Stimulated activated naive CD8-positive, alpha-beta T cell treated with anti-CD3 and anti-CD28 coated beads, Interleukin-15, Interleukin-2, amounts not matched to agents 100 U/mL and 50 U/mL, for 24 hours (primary cell): ENCODE measurements around the gene CCSAP.

Source experiments
- ATAC-seq: fragments of 150-1000 bp; cut with Tn5 transposase; one replicate; pipeline ENCODE4 v1.10.0; 2021
- DNase-seq: peaks from one replicate; pipeline ENCODE4 v3.0.0; 2021

Gene CCSAP

DNA sequence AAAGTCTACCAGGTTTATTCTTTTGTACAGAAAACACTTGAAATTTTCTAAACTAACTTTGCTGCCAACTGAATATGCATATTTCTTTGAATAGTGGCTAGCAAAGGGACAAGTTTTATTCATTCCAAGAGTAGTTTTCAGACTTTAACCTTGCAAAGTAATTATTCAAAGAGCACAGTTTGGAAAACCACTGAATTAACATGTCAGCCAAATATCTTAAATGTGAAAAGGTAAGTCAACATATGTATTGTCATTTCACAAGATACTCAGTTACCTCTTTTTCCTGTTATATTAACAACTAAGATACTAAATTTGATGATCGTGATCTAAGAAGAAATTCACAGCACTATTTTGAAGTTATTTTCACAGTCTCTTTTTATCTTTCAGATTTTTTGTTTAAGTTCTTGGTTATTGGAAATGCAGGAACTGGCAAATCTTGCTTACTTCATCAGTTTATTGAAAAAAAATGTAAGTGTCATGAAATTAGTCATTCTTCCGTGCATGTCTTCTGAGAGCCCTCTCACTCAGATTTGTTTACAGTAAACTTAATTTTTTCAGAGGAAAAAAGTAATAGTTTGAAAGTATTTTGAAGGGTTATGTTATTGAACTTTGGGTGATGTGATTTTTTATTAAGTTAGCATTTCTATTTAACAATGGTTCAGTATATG lies 56.6 kb downstream of the CCSAP start:
- DNase-seq: no peak
- no peak for ATAC-seq

DNA sequence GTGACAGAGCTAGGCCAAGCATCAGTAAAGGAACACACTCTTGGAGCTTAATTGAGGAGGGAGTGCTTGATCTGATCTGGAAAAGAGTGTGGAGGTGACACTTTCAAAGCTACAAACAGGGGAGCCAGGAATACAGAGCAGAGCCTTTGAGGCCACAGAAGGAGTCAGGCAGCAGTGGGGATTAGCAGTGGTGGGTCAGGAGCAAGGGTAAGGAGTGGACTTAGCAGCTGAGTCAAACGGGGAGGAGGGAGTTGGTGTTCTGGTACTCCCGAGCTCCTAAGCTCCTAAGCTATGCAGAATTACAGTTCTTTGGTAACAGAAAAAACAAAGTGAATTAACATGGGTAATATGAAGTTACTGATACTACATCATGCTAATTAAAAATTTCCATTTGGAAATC lies 57.4 kb downstream of the CCSAP start:
- ATAC-seq: no peak

DNA sequence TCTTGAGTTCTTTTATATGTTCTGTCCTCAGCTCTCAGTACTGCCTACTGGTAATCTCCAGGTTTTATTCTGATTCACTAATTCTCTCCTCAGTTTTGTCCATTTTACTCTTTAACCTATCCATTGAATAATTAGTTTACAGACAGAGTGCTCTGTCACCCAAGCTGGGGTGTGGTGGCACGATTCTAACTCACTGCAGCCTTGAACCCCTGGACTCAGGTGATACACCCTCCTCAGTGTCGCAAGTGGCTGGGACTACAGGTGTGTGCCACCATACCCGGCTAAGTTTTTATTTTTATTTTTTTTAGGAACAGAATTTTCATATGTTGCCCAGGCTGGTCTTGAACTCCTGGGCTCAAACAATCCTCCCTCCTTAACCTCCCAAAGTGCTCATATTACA lies 58.0 kb downstream of the CCSAP start:
- ATAC-seq (no peak), DNase-seq (no peak)

More for the DNA sequence above, 57.4 kb downstream of the CCSAP start:
- DNase-seq: no peak

DNA sequence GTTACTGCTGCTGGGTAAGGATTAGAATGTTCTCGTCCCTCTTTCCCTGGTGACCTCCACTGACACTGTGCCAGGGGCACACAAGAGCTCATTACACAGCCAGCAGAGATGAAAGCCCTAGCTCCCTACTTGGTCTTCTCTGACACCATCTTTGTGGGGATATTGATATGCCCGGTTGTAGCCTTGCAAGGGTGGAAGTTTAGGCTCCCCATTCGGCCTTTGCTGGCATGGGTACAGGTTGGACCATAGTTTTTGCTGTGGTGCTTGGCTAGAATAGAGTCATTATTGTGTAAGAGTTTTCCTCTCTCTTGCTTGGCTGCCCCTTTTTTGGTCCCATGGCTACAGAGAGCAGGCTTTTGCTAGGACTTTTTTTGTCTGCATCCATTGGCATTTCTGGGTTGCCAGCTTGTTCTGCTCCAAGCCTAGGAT lies 59.6 kb downstream of the CCSAP start:
- DNase-seq (no peak), ATAC-seq (no peak)

DNA sequence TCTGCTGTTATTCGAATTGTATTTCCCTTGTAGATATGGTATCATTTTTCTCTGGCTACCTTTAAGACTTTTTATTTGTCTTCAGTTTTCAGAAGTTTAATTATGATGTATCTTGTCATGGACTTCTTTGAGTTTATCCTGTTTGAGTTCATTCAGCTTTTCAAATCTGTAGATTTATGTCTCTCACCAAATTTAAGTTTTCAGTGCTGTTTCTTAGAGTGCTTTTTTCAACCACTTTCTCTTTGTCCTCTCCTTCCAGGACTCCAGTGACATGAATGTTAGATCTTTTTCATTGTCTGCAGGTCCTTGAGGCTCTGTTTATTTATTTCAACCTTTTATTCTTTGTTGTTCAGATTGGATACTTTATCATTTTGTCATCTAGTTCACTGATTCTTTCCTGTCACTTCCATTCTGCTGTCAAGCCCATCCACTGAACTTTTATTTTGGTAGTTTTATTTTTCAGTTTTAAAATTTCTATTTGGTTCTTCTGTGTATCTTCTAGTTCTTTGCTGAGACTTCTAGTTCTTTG lies 60.5 kb downstream of the CCSAP start:
- no peak for ATAC-seq
- no peak for DNase-seq

DNA sequence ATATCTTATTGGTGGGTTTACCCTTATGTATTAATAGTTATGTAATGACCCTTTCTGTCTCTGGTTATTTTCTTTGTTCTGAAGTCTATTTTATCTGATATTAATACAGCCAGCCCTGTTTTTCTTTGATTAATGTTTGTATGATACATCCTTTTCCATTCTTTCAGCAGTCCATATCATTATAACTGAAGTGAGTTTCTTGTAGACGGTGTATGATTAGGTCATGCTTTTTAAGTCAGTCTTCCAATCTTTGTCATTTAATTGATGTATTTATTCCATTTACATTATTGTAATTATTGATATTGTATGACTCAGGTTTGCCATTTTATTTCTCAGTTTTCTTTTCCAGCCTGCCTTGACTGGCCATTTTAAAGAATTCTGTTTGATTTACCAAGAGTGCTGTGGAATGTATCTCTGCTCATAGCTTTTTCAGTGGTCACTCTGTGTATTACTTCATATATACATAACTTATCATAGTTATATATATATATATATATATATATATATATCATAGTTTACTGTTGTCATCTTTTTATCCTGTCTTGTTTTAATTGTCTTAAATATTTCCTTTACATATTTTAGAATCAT lies 61.4 kb downstream of the CCSAP start:
- DNase-seq (no peak), ATAC-seq (no peak)

DNA sequence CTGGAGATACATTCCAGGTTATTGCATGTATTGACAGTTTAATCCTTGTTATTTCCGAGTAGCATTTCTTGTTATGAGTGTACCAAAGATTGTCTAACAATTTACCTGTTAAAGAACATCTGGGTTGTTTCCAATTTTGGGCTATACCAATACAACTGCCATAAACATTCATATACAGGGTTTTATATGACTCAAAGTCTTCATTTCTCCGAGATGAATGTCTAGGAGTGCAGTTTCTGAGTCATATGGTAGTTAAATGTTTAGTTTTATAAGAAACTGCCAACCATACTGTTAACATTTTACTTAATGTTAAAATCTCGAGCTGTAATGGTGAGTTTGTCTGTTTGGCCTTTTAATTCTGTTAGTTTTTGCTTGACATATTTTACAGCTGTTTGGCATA lies 61.9 kb downstream of the CCSAP start:
- ATAC-seq (no peak), DNase-seq (no peak)

DNA sequence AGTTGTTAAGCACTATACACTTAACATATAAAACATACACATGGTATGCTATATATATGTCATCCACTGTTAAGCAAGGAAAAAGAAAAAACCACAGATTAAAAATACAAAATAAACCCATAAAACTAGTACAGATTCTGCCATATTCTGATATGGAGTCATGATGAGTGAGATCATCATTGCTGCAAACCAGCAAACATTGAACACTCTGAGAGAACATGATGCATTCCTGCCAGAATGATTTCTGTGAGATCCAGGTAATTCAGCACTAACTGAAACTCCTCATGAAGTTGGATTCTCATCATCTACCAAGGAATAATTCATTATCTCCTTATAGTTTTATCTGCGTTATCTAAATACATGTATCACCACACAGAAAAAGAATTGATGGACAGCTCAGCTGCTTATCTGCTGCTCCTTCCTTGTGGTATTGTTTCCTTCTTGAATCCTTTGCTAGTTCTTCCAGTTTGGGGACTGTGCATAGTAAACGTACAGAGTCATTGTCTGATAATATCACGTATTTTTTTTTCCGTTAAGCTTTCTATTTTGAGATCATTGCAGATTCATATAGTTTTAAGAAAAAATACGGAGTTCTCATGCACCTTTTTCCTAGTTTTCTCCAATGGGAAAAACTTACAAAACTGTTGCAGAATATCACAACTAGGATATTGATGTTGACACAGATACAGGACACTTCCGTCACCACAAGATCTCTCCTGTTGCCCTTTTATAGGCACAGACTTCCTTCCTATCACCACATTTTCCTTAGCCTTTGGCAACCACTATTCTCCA lies 62.6 kb downstream of the CCSAP start:
- ATAC-seq (no peak), DNase-seq (no peak)

DNA sequence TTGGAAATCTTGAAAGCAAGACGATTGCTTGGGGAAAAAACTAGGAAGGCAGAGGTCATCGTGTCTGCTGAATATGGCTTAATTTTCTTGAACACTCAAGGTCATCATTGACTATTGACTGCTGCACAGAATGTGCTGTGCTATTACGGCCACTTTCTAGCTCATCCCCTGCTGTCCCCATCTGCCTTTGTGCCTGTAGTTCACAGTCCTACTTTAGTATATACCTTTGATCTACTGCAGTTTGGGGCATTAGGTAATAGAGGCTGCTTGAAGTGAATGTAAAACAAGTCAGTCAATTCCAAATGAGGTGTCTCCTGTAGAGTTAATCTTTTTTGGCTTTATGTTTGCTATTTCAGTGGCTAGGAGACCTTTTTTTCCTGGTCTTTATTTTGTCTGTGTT lies 63.6 kb downstream of the CCSAP start:
- ATAC-seq: no peak
- DNase-seq: no peak

DNA sequence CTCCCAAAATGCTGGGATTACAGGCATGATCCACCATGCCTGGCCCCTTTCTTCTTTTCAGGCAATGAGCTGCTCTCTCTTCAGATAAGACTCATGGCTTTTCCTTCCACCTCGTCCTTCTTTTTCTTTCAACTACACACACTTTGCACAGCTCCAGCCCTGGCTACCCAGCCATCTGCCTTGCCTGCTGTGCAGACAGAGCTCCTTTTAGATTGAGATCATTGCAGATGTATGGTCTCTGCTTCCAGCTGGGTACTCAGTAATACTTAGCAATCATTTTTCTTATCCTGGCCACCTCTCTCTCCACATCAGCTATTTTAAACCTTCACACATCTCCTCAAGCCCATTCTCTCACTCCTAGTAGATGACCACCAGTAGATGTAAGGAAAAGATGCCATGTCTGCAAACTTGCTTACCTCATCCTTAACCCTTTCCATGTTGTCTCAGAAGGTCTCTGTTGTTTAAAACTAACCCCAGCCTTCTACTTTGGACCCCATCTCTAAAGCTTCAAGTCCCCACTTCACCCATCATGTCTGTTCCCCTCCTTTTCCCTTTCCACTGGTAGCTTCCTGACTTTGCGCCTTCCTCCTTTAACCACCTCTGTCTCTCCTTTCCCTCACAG lies 64.6 kb downstream of the CCSAP start:
- no peak for ATAC-seq

DNA sequence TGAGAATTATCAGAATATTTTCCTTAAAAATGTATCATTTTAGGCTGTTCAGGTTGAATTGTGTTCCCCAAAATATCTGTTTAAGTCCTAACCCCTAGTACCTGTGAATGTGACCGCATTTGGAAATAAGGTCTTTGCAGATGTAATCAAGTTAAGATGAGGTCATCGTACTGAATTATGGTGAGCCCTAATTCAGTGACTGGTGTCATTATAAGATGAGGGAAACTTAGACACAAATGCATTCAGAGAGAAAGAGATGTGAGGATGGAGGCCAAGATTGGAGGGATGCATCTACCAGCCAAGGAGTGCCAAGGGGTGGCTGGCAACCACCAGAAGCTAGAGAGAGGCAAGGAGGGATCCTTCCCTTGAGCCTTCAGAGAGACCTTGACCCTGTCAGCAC lies 67.8 kb downstream of the CCSAP start:
- DNase-seq (no peak), ATAC-seq (no peak)

More for the DNA sequence above, 64.6 kb downstream of the CCSAP start:
- no peak for DNase-seq

DNA sequence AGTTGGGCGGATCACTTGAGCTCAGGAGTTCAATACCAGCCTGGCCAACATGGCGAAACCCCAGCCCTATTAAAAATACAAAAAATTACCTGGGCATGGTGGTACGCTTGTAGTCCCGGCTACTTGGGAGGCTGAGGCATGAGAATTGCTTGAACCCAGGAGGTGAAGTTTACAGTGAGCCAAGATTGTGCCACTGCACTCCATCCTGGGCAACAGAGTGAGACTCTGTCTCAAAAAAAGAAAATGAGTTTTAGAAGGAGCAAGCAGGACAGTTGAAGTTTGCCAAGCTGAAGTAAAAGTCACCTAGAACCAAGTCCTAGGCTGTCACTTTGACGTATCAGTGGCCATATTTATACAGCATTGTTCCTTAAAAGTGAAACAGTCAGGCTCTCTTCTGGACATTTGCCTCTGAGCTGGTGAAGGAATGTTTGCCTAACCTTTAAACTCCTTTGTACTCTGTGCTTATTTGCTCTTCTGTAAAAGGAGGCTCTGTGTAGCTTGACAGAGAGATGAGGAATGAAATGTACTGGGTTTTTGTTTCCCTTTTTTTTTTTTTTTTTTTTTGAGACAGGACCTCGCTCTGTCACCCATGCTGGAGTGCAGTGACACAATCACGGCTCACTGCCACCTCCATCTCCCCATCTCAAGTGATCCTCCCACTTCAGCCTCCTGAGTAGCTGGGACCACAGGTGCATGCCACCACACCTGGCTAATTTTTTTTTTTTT lies 69.2 kb downstream of the CCSAP start:
- no peak for DNase-seq
- no peak for ATAC-seq

DNA sequence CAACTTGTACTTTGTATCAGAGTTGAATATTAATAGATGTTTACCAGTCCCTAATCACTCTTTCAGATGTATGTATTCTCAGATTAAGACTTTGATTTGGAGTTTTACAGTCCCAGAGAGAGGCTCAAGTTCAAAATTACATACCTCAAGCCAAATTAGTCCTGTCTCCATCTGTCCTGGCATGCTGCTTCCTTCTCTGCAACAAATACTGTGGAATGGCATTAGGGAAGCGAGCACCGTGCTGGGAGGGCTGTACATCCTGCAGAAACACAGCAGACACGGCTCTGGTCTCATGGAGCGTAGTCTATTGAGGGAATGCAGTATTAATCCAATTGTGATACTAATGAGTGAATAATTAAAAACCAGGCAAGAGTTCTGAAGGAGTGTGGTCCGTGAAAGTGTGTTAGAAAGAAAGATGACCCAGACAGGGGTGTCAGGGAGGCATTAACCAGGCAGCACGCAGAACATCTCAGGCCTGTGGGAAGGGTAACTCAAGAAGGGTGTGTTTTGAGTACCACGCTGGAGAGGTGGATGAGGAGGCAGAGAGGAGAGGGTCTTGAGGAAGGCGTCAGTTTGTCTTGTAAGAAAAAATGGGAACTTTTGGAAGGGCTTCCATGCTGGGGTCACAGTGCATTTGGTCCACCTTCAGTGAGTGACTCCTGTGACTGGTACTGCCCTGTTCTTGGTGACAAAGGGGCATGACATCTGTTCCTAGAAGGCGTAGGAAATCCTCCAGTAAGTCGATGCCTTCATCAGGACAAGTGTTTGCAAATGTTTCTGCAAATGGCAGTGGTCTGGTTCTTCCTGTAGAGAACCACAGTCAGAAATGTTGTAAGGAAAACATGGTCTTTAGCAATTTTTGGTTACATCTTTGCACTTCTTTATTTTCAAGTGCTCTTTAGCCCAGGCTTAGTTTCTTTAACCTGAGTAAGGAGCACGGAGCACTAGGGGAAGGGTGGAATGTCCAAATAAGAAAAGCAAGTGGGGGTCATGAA lies 70.4 kb downstream of the CCSAP start:
- ATAC-seq: no peak
- DNase-seq: no peak

DNA sequence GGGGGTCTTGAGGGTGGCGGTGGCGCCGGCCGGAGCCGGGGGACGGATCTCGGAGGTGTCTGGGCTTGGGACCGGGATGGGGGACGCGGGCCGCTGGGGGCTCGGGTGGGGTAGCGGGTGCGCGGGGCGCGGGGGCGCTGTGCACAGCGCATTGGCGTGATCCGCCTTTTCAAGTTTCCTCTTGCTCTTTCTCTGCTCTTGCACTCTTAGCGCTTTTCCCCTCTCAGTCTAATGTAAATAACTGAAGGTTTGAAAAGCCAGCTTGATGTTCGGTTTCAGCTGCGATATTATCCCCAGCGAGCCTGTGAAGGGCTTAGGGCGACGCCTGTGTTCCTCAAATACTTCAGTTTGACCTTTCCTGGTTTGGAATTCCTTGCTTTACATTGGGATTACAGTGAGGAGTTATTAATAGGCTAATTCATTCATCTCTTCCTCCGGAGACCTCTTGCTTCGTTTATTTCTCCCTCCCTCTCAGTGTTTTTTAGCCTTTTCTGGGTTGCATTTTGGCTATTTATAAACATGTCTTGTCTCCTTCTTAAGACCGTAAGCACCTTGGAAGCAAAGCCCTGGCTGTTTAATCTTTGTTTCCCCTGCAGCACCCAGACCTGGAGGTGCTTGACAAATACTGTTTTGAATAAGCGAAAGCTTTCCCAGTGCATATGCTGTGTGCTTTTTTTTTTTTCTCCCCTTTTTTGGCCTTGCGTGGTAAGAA lies 71.2 kb downstream of the CCSAP start:
- peak; percentile 59 for DNase-seq
- peak; percentile 74 for ATAC-seq
